GM18507 (cell line): ENCODE measurements around the gene CPTP.

Experiments
- DNase-seq: peaks from one replicate; pipeline ENCODE4 v3.0.0; 2011; ENCODE audit warnings: low read depth; ENCODE audit not compliant: insufficient read length; ENCODE audit errors: extremely low spot score
- FAIRE-seq: peaks from 2 replicates; lab custom pipeline; 2011; peaks lifted over from hg19 to GRCh38; lab: Jason Lieb, UNC

The CPTP gene

GRCh38 chr1:1345384-1345783 is 20.8 kb downstream of the CPTP start:
- DNase-seq (no peak), FAIRE-seq (no peak)

- FAIRE-seq: no peak
- no peak for DNase-seq
Measured at GRCh38 chr1:1345860-1346500, 21.4 kb downstream of the CPTP start.

DNA sequence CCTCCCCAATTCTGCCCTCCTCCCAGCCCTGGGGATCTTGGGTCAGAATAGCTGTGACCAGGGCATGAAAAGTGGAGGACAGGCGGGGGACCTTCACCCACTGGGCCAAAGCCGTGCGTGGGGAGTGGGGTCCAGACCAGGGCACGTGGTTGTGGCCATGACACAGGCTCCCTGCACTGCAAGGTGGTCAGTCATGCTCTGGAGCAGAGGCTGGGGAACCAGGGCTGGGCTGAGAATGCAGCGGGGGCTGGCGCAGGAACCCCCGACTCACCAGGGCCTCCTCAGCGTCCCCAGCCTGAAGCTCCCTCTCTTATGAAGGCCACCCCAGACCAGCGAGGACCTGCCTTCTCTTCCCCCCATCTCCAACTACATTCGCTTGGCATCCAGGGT is 21.9 kb downstream of the CPTP start:
- FAIRE-seq: no peak
- no peak for DNase-seq

DNA sequence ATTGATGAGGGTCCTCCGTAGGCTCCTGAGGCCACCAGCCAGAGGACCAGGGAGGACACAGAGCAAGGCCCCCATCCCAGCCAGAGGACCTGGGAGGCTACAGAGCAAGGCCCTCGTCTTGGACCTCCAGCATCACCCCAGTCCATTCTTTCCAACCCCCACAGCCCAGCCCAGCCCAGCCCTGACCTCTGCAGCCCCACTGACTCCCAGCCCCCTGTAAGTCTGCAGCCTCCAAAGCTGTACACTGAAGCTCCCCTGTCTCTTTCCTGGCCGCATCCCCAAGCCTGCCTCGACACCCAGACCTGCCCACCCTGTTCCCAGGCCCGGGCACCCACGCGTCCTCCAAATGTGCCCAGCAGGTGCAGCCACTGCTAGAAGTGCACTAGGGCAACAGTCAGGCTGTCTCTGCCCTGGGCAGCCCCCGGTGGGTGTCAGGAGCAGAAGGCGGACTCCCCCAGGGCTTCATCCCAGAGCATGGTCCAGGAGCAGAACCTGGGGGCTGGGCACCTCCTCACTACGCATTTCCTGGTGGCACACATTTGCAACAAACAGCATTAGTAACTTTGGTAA is 22.5 kb downstream of the CPTP start:
- FAIRE-seq (no peak), DNase-seq (no peak)

DNA sequence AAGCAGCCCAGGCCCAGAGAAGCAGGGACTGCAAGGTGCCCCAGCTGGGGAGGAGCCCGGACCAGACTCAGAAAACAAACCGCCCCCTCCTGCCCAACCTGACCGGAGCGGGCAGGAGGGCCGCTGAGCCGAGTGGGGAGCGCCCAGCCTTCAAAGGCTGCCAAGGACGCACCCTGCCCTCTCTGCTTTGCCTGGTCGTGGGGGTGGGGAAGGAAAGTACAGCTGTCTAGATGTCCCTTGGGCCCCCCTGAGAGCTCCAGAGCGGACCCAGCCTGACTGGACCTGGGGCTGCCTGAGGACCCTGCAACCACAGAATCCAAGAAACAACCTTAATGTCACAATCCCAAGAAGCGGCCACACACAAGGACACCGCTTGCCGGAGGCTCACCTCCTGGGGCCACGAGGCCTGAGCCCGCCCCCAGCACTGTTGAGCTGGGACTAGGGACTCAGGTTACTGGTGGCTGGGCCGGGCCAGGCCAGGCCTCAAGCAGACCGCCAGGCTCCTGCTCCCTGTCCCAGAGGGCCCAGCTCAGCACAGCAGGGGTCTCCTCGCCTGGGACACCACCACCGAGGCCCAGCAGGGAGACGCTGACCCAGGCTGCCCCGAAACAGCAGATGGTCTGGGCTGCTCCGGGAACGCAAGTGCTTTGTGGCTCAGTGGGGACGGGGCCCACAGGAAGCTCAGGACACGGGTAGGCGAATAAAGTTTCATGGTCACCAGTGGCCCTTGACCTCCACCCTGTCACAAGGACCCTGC is 23.2 kb downstream of the CPTP start:
- no peak for FAIRE-seq
- no peak for DNase-seq

DNA sequence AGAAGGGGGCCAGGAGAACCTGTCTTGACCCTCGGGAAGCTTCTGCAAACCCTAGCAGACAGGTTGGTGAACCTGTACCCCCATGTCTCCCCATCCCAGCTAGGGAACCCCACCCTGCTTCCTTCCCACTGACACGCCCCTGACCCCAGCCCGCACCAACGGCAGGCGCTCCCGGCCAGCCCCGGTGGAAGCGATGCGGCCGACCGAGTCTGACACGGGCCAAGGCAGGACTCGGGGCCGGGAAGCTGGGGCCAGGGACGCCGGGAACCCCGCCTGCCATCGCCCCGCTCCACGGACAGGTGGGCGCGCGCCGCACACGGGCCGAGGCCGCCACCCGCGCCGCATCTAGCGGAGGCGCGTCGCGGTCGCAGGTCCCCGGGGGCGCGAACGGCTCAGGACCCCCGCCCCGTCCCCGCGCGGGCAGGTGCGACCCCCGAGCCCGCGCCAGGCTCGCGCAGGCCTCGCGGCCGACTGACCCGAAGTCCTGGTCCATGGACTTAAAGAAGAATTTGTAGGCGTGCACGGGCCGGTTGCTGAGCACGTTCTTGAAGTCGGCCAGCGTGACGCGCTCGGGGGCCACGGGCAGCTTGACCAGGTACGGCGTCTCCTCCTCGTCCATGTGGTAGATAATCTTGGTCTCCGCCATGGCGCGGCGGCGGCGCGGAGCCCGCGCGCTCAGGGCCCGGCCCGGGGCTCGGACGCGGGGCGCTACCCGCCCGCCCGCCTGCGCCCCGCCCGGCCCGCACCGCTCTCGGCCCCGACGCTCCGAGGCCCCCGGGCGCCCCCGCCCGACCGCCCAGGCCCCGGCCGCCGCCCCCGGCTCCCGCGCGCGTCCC is 24.0 kb downstream of the CPTP start:
- DNase-seq: no peak
- no peak for FAIRE-seq

DNA sequence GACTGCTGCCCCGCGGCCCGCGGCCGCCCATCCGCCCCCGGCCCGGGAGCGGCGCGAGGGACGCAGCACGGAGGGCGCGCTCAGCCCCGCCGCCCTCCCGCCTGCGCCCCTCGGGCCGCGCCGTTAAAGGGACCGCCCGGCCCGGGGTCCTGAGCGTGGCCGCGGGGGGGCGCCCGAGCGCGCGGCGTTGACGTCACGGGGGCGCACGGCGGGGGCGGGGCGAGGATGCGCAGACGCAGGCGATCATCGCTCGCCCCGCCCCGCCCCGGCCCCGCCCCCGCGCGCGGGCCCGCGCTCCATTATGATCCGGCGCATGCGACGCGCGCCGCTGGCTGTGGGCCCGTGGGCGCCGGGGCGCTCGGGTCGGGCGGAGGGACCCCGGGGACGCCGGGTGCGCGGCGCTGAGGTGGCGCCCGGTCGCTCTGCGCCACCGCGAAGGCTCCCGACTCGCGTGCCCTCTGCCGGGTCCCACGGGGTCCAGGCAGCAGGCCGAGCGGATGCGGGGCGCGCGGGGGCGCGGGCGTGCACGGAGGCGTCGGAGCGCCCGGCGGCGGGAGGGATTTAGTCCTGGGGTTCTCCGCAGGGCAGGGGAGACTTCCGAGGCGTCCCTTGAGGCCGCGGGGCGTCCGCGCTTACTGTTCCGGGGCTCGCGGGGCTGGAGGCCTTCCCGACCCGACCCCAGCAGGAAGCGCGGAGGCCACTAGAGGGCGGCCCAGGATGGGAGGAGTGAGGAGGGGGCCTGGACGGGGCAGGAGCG is 24.8 kb downstream of the CPTP start, which contains the start of gene DVL1:
DVL1 (minus strand) TSS at position 163 of the 757 bp plus-strand sequence. CDS start 353 bp downstream, outside the sequence.
- peak; percentile 88 for DNase-seq
- FAIRE-seq: peak; percentile 62

- no peak for DNase-seq
- no peak for FAIRE-seq
Measured at GRCh38 chr1:1351511-1352427, 27.2 kb downstream of the CPTP start.

DNA sequence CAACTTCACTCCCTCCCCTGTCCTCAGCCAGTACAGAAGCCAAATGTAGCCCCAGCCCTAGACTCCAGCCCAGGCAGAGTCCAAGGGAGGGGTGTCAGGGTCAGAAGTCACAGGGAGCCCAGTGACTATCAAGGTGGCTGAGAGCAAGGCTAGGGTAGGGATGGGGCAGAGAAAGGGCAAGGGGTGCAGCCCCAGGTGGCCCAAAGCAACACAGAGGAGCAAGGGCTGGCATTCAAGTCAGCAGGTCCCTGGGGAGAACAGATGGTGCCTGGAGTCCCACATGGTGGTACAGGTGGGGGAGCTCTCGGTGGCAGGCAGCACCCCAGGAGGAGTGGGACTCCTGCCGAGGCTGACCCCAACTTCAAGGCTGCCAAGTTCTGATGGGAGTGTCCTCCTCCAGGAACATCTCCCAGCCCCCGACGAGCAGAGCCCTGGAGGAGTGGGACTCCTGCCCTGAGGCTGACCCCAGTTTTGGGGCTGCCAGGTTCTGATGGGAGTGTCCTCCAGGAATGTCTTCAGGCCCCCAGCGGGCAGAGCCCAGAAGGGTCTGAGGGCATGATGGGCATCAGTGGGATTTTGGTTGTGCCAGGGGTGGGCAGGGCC is 28.3 kb downstream of the CPTP start:
- FAIRE-seq (peak; percentile 5), DNase-seq (no peak)

DNA sequence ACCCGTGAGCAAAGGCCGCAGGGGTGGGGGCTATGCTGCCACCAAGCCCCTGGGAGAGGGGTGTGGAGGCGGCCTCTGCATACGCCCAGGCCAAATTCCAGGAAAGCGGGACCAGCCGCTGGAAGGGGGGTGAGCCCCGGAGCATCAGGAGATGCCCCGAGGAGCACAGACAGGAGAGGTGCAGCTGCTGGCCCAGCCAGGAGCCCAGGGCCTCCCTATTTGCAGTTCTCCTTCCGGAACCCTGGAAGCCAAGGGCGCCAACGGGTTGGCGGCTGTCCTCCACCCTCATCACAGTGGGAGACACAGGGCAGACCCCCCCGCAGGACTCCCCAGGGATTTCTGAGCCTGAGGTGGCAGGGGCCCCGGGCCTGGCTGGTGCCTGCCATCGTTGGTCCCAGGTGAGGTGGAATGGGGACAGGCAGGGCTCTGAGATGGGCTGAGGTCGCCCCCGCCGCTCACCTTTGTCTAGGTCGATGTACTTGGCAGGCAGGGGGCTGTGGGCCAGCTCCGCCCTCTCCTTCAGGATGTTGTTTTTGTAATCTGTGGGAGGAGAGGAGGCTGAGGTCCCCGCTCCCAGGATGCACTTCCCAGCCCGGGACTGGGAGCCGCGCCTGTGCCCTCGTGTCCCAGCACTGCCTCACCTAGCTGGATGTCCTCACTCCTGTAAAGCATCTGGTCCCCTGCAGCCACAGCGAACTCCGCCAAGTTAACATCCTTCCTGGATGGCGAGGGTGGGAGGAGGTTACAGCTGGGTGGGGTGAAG is 29.0 kb downstream of the CPTP start:
- DNase-seq: no peak
- no peak for FAIRE-seq

GRCh38 chr1:1354271-1355247 is 30.0 kb downstream of the CPTP start:
- FAIRE-seq (no peak), DNase-seq (no peak)

- no peak for FAIRE-seq
- no peak for DNase-seq
Measured at GRCh38 chr1:1355416-1355815, 30.8 kb downstream of the CPTP start.

DNA sequence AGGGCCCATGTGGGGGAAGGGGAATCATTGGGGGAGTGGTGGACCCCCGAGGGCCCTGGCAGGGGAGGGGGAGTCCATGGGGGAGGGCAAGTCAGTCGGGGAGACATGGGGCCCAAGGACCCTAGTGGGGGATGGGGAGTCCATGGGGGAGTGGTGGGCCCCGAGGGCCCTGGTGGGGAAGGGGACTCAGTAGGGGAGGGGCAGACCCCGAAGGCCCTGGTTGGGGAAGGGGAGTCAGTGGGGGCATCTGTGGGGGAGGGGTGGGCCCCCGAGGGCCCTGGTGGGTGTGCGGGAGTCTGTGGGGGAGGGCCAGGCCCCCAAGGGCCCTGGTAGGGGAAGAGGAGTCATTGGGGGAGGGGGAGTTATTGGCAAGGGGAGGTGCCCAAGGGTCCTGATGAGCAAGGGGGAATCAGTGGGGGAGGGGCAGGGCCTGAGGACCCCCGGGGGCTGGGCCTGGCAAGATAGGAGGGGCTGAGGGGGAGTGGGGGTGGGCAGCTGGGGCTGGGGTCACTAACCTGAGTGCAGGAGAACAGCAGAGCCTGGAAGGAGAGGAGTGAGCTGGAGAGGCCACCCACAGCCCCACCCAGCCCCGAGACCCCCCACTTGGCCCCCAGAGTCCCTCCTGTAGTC is 31.7 kb downstream of the CPTP start:
- no peak for DNase-seq
- FAIRE-seq: no peak

DNA sequence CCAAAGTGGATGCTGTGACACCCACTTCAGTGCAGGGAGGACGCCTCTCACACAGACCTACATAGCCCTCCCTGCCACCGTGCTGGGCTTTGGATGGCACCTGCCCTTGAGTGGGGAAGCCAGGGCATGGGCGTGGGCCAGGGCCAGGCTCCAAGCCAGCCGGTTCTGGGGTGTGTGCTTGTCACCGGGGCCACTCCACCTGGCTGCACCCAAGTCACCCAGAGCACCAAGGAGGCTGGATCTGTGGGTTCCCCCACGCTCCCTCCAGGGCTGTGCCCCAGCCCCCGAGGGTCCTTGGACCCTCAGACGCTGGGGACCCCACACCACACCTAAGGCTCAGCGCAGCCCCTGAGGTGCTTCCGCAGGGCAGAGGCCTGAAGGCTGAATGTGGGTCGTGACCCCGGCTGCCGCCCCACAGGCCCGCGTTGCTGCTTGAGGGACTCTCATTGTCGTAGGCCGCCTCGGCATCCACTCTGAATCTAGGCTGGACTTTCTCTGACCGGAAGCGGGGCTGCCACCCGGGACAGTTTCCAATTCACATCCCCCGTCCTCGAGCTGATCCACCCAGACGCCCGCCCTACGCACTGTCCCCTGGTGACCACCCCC is 32.3 kb downstream of the CPTP start:
- no peak for FAIRE-seq
- no peak for DNase-seq

- DNase-seq (no peak), FAIRE-seq (no peak)
Measured at GRCh38 chr1:1357871-1358432, 33.4 kb downstream of the CPTP start.
